Psoas muscle (tissue), 8 donors: ENCODE results near the gene ABHD12. TPM values are rescaled to one million over a fixed set of nuclear protein-coding genes. Genes with fewer than 3 reads are reported as not detected.

ENCODE experiments used
- ATAC-seq, 4 donors: fragments of 200-7000 bp; cut with Tn5 transposase; one replicate each; pipeline ENCODE4 v1.9.1; 2020; ENCODE audit warnings: moderate library complexity in 3 of 4, mild to moderate bottlenecking in 2 of 4
- DNase-seq, 2 donors: peaks; one replicate each; pipeline ENCODE4 v3.0.0-alpha.2; 2020
- H3K27ac ChIP-seq: fragments of 200-600 bp; one replicate; pipeline ENCODE4 v1.8.0; 2022
- H3K27me3 ChIP-seq, 3 donors: fragments of 200-600 bp in 1 of 3; one replicate each; pipeline versions ENCODE4 v1.6.1 to v1.8.0; 2013 to 2022; ENCODE audit warnings: low read length in 2 of 3, mild to moderate bottlenecking in 2 of 3, moderate library complexity in 1 of 3; ENCODE audit not compliant: insufficient read depth in 3 of 3
- H3K36me3 ChIP-seq, 2 donors: fragments of 200-600 bp in 1 of 2; one replicate each; pipeline versions ENCODE4 v1.6.1 to v1.8.0; 2013 to 2022; ENCODE audit warnings: low read depth in 1 of 2, mild to moderate bottlenecking in 1 of 2, moderate library complexity in 1 of 2; ENCODE audit not compliant: insufficient read depth in 1 of 2
- H3K4me1 ChIP-seq: fragments of 200-600 bp; one replicate; pipeline ENCODE4 v1.8.0; 2022
- H3K4me3 ChIP-seq: fragments of 200-600 bp; one replicate; pipeline ENCODE4 v1.8.0; 2022; ENCODE audit warnings: mild to moderate bottlenecking
- H3K9me3 ChIP-seq: fragments of 200-600 bp; one replicate; pipeline ENCODE4 v1.8.0; 2022
- WGBS, 3 donors: extraction: QIAGEN DNeasy Blood & Tissue Kit; methylation state at CpG; one replicate each; pipeline versions ENCODE4 v1.1.6 to v1.1.7; 2013; 5-methylcytosine and 5-hydroxymethylcytosine counted together
- intact Hi-C, 2 donors: fragments of 100-400 bp; cut with DNase I; formaldehyde crosslinking; loops; one replicate each; pipeline versions ENCODE4 v1.11.0 to v1.14.2; 2022
- polyA plus RNA-seq, 3 donors: library from polyadenylated mRNA; stranded (reverse); fragments of 200-250 nt; gene quantifications; one replicate each; pipeline ENCODE4 v1.2.3, GENCODE V29; 2013
- total RNA-seq, 4 donors: library from RNA; stranded (reverse); fragmentation: NEBNext Ultra II Directional in 2 of 4; extraction: Animal tissue kit (Norgen Biotek cat#: 25700) in 2 of 4; gene quantifications; one replicate each; pipeline versions ENCODE4 v1.2.1 to v1.2.4, GENCODE V29; 2021 to 2023
- TF ChIP-seq, protein P1 (sequence below): fragments of 200-600 bp; IDR thresholded peaks from one replicate; pipeline ENCODE4 v1.8.0; 2022; ENCODE audit warnings: antibody characterized with exemption
- donor health status: healthy with polysubstance abuse.
- donor health status: DM: no; HTN: no; CAD: no; lungs with moderate emphysema.
- donor health status: Bipolar disorder and iron deficiency.
- donor health status: healthy.
- donor health status: DM: yes; HTN: yes; CAD: no.
- donor health status: DM: no; HTN: no; CAD: no.
- donor health status: DM: no; HTN: no; CAD: no.
- donor health status: DM: yes; HTN: yes; CAD: no.

ABHD12 gene
- total and polyA plus RNA-seq, 7 donors, result 7.9 to 15.5 (median 9.6) TPM

DNA sequence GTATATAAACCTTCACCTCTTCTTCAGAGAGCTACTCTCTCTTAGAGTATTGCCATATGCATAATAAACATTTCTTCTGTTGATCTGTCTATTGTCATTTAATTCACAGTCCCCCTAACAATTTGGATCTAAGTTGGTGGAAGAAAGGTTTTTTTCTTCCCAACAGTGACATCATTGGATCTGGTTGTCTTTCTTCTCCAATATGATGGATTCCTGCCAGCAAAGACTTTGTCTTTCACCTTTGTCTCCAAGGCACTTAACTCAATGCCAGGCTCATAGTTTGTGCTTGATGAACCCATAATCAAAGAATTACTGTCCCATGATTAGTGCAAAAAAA is 39.6 kb downstream of the ABHD12 start:
- H3K27ac ChIP-seq, result no peak overlapping the region
- H3K36me3 ChIP-seq, result no peaks in the 10 kb centered on the region
- DNase-seq (no peak), ATAC-seq (no peak)
- no peaks in the 10 kb centered on the region for H3K27me3 ChIP-seq
- H3K9me3 ChIP-seq, result no peaks in the 10 kb centered on the region
- no peak overlapping the region for H3K4me3 ChIP-seq
- intact Hi-C loops, result no loop called here
- TF ChIP-seq, protein P1, sequence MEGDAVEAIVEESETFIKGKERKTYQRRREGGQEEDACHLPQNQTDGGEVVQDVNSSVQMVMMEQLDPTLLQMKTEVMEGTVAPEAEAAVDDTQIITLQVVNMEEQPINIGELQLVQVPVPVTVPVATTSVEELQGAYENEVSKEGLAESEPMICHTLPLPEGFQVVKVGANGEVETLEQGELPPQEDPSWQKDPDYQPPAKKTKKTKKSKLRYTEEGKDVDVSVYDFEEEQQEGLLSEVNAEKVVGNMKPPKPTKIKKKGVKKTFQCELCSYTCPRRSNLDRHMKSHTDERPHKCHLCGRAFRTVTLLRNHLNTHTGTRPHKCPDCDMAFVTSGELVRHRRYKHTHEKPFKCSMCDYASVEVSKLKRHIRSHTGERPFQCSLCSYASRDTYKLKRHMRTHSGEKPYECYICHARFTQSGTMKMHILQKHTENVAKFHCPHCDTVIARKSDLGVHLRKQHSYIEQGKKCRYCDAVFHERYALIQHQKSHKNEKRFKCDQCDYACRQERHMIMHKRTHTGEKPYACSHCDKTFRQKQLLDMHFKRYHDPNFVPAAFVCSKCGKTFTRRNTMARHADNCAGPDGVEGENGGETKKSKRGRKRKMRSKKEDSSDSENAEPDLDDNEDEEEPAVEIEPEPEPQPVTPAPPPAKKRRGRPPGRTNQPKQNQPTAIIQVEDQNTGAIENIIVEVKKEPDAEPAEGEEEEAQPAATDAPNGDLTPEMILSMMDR, result no peak
- H3K4me1 ChIP-seq, result no peaks in the 10 kb centered on the region

DNA sequence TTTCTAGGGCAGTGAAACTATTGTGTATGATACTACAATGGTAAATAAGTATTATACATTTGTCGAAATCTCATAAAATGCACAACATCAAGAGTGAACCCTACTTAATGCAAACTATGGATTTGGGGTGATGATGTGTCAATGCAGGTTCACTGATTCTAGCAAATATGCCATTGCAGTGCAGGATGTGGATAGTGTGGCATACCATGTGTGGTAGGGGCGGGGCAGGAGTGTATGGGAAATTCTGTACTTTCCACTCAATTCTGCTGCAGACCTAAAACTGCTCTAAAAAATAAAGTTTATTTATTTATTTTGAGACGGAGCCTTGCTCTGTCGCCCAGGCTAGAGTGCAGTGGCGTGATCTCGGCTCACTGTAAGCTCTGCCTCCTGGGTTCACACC is 44.3 kb downstream of the ABHD12 start:
- ATAC-seq (no peak), DNase-seq (no peak)
- no peaks in the 10 kb centered on the region for H3K27me3 ChIP-seq
- no peaks in the 10 kb centered on the region for H3K36me3 ChIP-seq
- H3K4me3 ChIP-seq, result no peak overlapping the region
- H3K4me1 ChIP-seq, result peaks cover 8% of the 10 kb centered on the region
- no peak overlapping the region for H3K27ac ChIP-seq
- WGBS, 3 donors, result 96 to 100% (median 97%) methylated on average over 4 to 6 of the region's 6 CpGs
- TF ChIP-seq, protein P1, result no peak
- no peaks in the 10 kb centered on the region for H3K9me3 ChIP-seq
- intact Hi-C loops, result no loop called here

DNA sequence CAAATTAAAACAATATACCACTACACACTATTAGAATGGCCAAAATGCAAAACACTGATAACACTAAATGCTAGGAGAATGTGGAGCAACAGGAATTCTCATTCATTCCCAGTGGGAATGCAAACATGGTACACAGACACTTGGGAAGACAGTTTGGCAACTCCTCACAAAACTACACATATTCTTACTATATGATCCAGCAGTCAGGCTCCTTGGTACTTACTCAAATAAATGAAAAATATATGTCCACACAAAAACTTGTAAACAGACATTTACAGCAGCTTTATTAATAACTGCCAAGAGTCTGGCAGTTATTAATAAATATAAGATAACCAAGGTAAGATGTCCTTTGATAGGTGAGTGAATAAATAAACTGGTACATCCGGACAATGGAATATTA is 44.9 kb downstream of the ABHD12 start:
- Histone ChIP-seq H3K27ac (no peak overlapping the region), H3K4me3 (no peak overlapping the region), H3K27me3 (no peaks in the 10 kb centered on the region), H3K9me3 (no peaks in the 10 kb centered on the region), H3K4me1 (peaks cover 8% of the 10 kb centered on the region), H3K36me3 (no peaks in the 10 kb centered on the region)
- intact Hi-C loops, result no loop called here
- WGBS, 3 donors, result 96 to 100% (median 97%) methylated on average over 1 of the region's 1 CpG
- ATAC-seq (no peak), DNase-seq (no peak)
- TF ChIP-seq, protein P1, result no peak

DNA sequence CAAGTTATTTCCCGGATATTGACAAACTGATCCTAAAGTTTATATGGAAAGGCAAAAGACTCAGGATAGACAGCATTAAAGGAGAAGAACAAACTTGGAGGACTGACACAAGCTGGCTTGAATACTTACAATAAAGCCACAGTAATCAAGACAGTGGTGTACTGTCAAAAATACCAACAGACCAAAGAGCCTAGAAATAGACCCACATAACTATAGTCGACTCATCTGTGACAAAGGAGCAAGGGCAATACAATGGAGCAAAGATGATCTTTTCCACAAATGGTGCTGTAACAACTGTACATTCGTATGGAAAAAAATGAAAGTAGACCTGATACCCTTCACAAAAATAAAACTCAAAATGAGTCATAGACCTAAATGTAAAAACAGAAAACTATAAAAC is 46.0 kb downstream of the ABHD12 start:
- H3K27ac ChIP-seq, result no peak overlapping the region
- ATAC-seq, result no peak
- H3K4me3 ChIP-seq, result no peak overlapping the region
- no peaks in the 10 kb centered on the region for H3K36me3 ChIP-seq
- H3K27me3 ChIP-seq, result no peaks in the 10 kb centered on the region
- H3K4me1 ChIP-seq, result peaks cover 8% of the 10 kb centered on the region
- TF ChIP-seq, protein P1, result no peak
- no peak for DNase-seq
- 94 to 95% (median 95%) methylated on average over 3 of the region's 3 CpGs for WGBS, 3 donors
- intact Hi-C loops, result no loop called here
- no peaks in the 10 kb centered on the region for H3K9me3 ChIP-seq

DNA sequence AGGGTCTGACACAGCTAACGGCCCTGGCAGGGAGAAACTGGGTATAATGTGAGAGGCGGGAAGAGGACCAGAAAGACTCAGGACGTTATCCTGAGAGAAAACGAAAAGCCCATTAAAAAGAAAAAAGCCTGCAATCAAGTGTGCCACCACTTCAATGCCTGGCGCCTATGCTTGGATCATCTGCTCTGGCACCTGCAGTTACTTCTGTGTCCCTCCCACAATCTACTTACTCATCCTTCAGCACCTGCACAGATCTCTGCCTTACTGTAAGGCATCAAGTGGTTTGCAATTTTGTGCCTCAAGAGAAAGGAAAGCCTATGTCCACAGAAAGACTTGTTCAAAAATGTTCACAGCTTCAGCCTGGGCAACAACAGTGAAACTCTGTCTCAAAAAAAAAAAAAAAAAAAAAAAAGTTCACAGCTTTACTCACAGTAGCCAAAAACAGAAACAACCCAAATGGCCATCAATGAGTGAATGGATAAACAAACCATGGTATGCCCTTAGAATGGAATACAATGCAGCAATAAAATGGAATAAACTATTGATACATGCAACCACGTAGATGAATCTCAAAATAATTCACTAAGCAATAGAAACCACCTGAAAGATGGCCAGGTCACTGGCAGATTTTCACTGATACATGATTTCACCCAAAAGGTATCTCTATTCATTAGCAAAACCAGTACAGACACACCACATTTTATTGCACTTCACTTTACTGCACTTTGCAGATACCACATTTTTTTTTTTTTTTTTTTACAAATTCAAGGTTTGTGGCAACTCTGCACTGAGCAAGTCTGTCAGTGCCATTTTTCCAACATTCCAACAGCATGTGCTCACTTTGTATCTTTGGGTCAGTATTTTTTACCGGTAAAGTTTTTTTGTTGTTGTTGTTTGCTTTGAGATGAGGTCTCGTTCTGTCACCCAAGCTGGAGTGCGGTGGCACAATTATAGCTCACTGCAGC is 48.6 kb downstream of the ABHD12 start:
- no peak overlapping the region for H3K4me3 ChIP-seq
- no peaks in the 10 kb centered on the region for H3K9me3 ChIP-seq
- no peaks in the 10 kb centered on the region for H3K27me3 ChIP-seq
- ATAC-seq (no peak), DNase-seq (no peak)
- TF ChIP-seq, protein P1, result no peak
- H3K36me3 ChIP-seq, result peaks cover 0 to 7% of the 10 kb centered on the region in 2 donors
- H3K27ac ChIP-seq, result no peak overlapping the region
- H3K4me1 ChIP-seq, result peaks cover 8% of the 10 kb centered on the region
- 82 to 89% (median 86%) methylated on average over 9 of the region's 9 CpGs for WGBS, 3 donors
- intact Hi-C loops, result no loop called here
